K562 (cell line): ENCODE results near the gene TRERF1. TPM values are rescaled to one million over a fixed set of nuclear protein-coding genes. Genes with fewer than 3 reads are reported as not detected.

Source experiments
- ARID1B ChIP-seq: fragments of 450-650 bp; IDR thresholded peaks from 2 replicates; pipeline ENCODE4 v1.6.1; 2016; ENCODE audit warnings: antibody characterized with exemption, mild to moderate bottlenecking, inconsistent platforms
- ASH1L ChIP-seq: fragments of 450-650 bp; IDR thresholded peaks from 2 replicates; pipeline ENCODE4 v1.6.1; 2018; ENCODE audit warnings: borderline replicate concordance, mild to moderate bottlenecking, low read depth; ENCODE audit not compliant: partially characterized antibody
- E2F3 ChIP-seq: fragments of 250-450 bp; sonication (Bioruptor Pico); IDR thresholded peaks from 2 replicates; pipeline ENCODE4 v1.4.0; 2020; ENCODE audit warnings: mild to moderate bottlenecking
- ETV5 ChIP-seq: sonication (generic); formaldehyde crosslinking; IDR thresholded peaks from 2 replicates; pipeline ENCODE4 v1.4.0; 2020; ENCODE audit warnings: low read depth, mild to moderate bottlenecking, missing genetic modification reagents
- FOXK2 ChIP-seq, 2 experiments: fragments of 450-650 bp; IDR thresholded peaks in 1 of 2; conservative IDR thresholded peaks in 1 of 2; 2 replicates each; pipeline ENCODE4 v1.6.1; 2016; ENCODE audit warnings: low read depth in 2 of 2, mild to moderate bottlenecking in 1 of 2
- FUS ChIP-seq: fragments of 200-400 bp; formaldehyde crosslinking; optimal IDR thresholded peaks from 2 replicates; pipeline ENCODE3; 2017; ENCODE audit warnings: low read depth, low read length
- HIVEP1 ChIP-seq: fragments of 250-450 bp; sonication (Bioruptor Pico); IDR thresholded peaks from 2 replicates; pipeline ENCODE4 v1.4.0; 2020; ENCODE audit warnings: mild to moderate bottlenecking
- HMG20A ChIP-seq: fragments of 450-650 bp; formaldehyde crosslinking; conservative IDR thresholded peaks from 2 replicates; pipeline ENCODE4 v1.4.0; 2020; ENCODE audit warnings: mild to moderate bottlenecking, mixed read lengths
- MIER1 ChIP-seq: fragments of 450-650 bp; IDR thresholded peaks from 2 replicates; pipeline ENCODE4 v1.6.1; 2016; ENCODE audit warnings: antibody characterized with exemption, mild to moderate bottlenecking, low read depth
- NCOA4 ChIP-seq: fragments of 450-650 bp; IDR thresholded peaks from 2 replicates; pipeline ENCODE4 v1.6.1; 2018; ENCODE audit warnings: mild to moderate bottlenecking; ENCODE audit not compliant: partially characterized antibody
- NR2C1 ChIP-seq, 2 experiments: fragments of 450-650 bp; IDR thresholded peaks; 2 replicates each; pipeline ENCODE4 v1.6.1; 2017; ENCODE audit warnings: mild to moderate bottlenecking in 2 of 2, antibody characterized with exemption in 1 of 2, inconsistent platforms in 1 of 2, missing compliant biosample characterization in 1 of 2, missing genetic modification characterization in 1 of 2
- RAD21 ChIP-seq, 2 experiments: fragments of 250-450 bp in 1 of 2; fragments of 450-650 bp in 1 of 2; sonication (Bioruptor Pico) in 1 of 2; formaldehyde crosslinking in 1 of 2; IDR thresholded peaks in 1 of 2; conservative IDR thresholded peaks in 1 of 2; 2 replicates each; pipeline versions ENCODE4 v1.4.0 to v1.8.0; 2020 to 2022; ENCODE audit warnings: mild to moderate bottlenecking in 2 of 2, moderate library complexity in 1 of 2
- RBM34 ChIP-seq: fragments of 200-400 bp; formaldehyde crosslinking; IDR thresholded peaks from 2 replicates; pipeline ENCODE4 v1.6.1; 2018; ENCODE audit warnings: low read length, borderline replicate concordance; ENCODE audit not compliant: insufficient read depth
- SETDB1 ChIP-seq: IDR thresholded peaks from one replicate; pipeline ENCODE4 v1.6.1; 2012; ENCODE audit warnings: low read length, control low read depth, inconsistent platforms
- ZFP1 ChIP-seq: fragments of 450-650 bp; formaldehyde crosslinking; IDR thresholded peaks from 2 replicates; pipeline ENCODE4 v1.4.0; 2020; ENCODE audit warnings: mild to moderate bottlenecking, mixed read lengths
- ZFX ChIP-seq: sonication (generic); formaldehyde crosslinking; IDR thresholded peaks from 2 replicates; pipeline ENCODE4 v1.8.0; 2022; ENCODE audit warnings: mild to moderate bottlenecking, missing genetic modification reagents, moderate library complexity
- ZNF121 ChIP-seq: sonication (generic); formaldehyde crosslinking; conservative IDR thresholded peaks from 2 replicates; pipeline ENCODE4 v1.8.0; 2022; ENCODE audit warnings: missing genetic modification reagents
- ZNF324 ChIP-seq: fragments of 250-450 bp; sonication (Bioruptor Pico); IDR thresholded peaks from 2 replicates; pipeline ENCODE4 v1.4.0; 2020; ENCODE audit warnings: mild to moderate bottlenecking
- ZNF699 ChIP-seq: fragments of 250-450 bp; sonication (Bioruptor Pico); IDR thresholded peaks from 2 replicates; pipeline ENCODE4 v1.8.0; 2021; ENCODE audit warnings: mild to moderate bottlenecking, moderate library complexity; ENCODE audit not compliant: insufficient replicate concordance
- polyA plus RNA-seq, 8 experiments: library from polyadenylated mRNA; depleted of rRNA in 4 of 8; stranded (reverse) in 5 of 8; unstranded in 3 of 8; fragments of >200 nt; fragmentation: Nextera tagmentation in 2 of 8; fragmentation: Illumina TruSeq in 1 of 8; extraction: Ambion mirVana in 2 of 8; extraction: Trizol in 1 of 8; gene quantifications; 2 replicates each; pipeline versions ENCODE4 v1.2.1 to v1.2.3, GENCODE V29; 2011 to 2014; ENCODE audit warnings: inconsistent platforms in 1 of 8, missing spikeins in 1 of 8
- total RNA-seq, 7 experiments: library from RNA; depleted of rRNA in 6 of 7; stranded (reverse); fragments of >200 nt in 6 of 7; fragmentation: Illumina TruSeq in 2 of 7; extraction: Trizol in 2 of 7; gene quantifications; 2 replicates each; pipeline versions ENCODE4 v1.2.1 to v1.2.3, GENCODE V29; 2011 to 2021; ENCODE audit warnings: low replicate concordance in 1 of 7
- TF ChIP-seq, protein P1 (sequence below): sonication (generic); formaldehyde crosslinking; IDR thresholded peaks from 2 replicates; pipeline ENCODE4 v1.8.0; 2022; ENCODE audit warnings: missing genetic modification reagents, mild to moderate bottlenecking, borderline replicate concordance
- TF ChIP-seq, protein P2 (sequence below): fragments of 250-450 bp; sonication (Bioruptor Pico); IDR thresholded peaks from 2 replicates; pipeline ENCODE4 v1.5.0; 2021
- TF ChIP-seq, protein P3 (sequence below), 2 experiments: fragments of 250-450 bp in 1 of 2; fragments of 450-650 bp in 1 of 2; sonication (Bioruptor Pico) in 1 of 2; IDR thresholded peaks; 2 replicates each; pipeline versions ENCODE4 v1.6.1 to v1.8.0; 2016 to 2021; ENCODE audit warnings: mild to moderate bottlenecking in 2 of 2, moderate library complexity in 2 of 2, missing compliant biosample characterization in 1 of 2, missing genetic modification characterization in 1 of 2
- TF ChIP-seq, protein P4 (sequence below): fragments of 250-450 bp; sonication (Bioruptor Pico); IDR thresholded peaks from 2 replicates; pipeline ENCODE4 v1.4.0; 2020
- TF ChIP-seq, protein P5 (sequence below): fragments of 250-450 bp; sonication (Bioruptor Pico); IDR thresholded peaks from 2 replicates; pipeline ENCODE4 v1.8.0; 2021; ENCODE audit warnings: moderate library complexity, mild to moderate bottlenecking, inconsistent platforms

The TRERF1 gene
- total and polyA plus RNA-seq, 9 of the 15 experiments (the other 6 are each of a cell fraction or from before 2014, with no cell fraction given): 0.04 to 0.20 (median 0.07) TPM; not detected in 3

DNA sequence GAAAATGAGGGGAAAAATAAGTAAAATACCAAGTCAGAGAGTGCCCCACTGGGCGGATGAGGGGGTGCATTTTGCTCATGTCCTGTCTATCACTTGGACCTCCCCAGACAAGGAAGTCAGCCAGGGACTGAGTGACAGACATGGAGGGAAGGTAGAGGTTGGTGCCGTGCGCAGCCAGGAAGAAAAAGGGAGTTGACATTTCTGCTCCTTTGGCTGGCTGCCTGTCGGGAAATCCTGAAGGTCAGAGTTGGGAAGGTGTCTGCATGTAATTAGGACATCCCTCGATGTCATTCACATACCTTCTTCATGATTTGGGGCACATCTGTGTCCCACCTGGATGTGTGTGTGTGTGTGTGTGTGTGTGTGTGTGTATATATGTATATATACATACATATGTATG is 269.6 kb downstream of the TRERF1 start (continued):
- TF ChIP-seq ZNF699: no peak
- no peak for TF ChIP-seq HIVEP1 (CRISPR knock-in tag)
- no peak for TF ChIP-seq ZNF324 (CRISPR knock-in tag)
- no peak for TF ChIP-seq ZFX (CRISPR knock-in tag)
- no peak for TF ChIP-seq FUS
- TF ChIP-seq ZNF121 (CRISPR knock-in tag): no peak
- TF ChIP-seq ARID1B: 0 out of 2 replicates have a peak, but pooled peaks have one; percentile 9
- no peak for TF ChIP-seq HMG20A (CRISPR knock-in tag)
- TF ChIP-seq ETV5 (CRISPR knock-in tag): no peak
- no peak for TF ChIP-seq NCOA4
- TF ChIP-seq, protein P1, sequence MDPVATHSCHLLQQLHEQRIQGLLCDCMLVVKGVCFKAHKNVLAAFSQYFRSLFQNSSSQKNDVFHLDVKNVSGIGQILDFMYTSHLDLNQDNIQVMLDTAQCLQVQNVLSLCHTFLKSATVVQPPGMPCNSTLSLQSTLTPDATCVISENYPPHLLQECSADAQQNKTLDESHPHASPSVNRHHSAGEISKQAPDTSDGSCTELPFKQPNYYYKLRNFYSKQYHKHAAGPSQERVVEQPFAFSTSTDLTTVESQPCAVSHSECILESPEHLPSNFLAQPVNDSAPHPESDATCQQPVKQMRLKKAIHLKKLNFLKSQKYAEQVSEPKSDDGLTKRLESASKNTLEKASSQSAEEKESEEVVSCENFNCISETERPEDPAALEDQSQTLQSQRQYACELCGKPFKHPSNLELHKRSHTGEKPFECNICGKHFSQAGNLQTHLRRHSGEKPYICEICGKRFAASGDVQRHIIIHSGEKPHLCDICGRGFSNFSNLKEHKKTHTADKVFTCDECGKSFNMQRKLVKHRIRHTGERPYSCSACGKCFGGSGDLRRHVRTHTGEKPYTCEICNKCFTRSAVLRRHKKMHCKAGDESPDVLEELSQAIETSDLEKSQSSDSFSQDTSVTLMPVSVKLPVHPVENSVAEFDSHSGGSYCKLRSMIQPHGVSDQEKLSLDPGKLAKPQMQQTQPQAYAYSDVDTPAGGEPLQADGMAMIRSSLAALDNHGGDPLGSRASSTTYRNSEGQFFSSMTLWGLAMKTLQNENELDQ (CRISPR knock-in tag): no peak
- TF ChIP-seq NR2C1 (IDR thresholded peaks at IDR 0.05): no peak
- TF ChIP-seq NR2C1 (tag; IDR thresholded peaks at IDR 0.05): peak; percentile 39; the same call in 1 of the 2 replicates
- TF ChIP-seq, protein P2, sequence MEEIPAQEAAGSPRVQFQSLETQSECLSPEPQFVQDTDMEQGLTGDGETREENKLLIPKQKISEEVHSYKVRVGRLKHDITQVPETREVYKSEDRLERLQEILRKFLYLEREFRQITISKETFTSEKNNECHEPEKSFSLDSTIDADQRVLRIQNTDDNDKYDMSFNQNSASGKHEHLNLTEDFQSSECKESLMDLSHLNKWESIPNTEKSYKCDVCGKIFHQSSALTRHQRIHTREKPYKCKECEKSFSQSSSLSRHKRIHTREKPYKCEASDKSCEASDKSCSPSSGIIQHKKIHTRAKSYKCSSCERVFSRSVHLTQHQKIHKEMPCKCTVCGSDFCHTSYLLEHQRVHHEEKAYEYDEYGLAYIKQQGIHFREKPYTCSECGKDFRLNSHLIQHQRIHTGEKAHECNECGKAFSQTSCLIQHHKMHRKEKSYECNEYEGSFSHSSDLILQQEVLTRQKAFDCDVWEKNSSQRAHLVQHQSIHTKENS (CRISPR knock-in tag): no peak
- TF ChIP-seq ZFP1 (CRISPR knock-in tag): no peak
- TF ChIP-seq RAD21 (CRISPR knock-in tag; conservative IDR thresholded peaks at IDR 0.05 in 1 of 2, IDR thresholded peaks at IDR 0.05 in 1 of 2): no peak
- TF ChIP-seq E2F3: no peak
- no peak for TF ChIP-seq ASH1L
- no peak for TF ChIP-seq MIER1
- peak in 1 of 2 experiments; percentile 65; a peak in 2 of 4 replicates for TF ChIP-seq FOXK2 (conservative IDR thresholded peaks at IDR 0.05 in 1 of 2, IDR thresholded peaks at IDR 0.05 in 1 of 2; ENCODE audit: low read depth in 2 of 2)
- no peak for TF ChIP-seq SETDB1
- TF ChIP-seq, protein P3, sequence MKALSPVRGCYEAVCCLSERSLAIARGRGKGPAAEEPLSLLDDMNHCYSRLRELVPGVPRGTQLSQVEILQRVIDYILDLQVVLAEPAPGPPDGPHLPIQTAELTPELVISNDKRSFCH (CRISPR knock-in tag; IDR thresholded peaks at IDR 0.05): no peak
- TF ChIP-seq, protein P3 (tag; IDR thresholded peaks at IDR 0.05): peak; percentile 72
- TF ChIP-seq, protein P4, sequence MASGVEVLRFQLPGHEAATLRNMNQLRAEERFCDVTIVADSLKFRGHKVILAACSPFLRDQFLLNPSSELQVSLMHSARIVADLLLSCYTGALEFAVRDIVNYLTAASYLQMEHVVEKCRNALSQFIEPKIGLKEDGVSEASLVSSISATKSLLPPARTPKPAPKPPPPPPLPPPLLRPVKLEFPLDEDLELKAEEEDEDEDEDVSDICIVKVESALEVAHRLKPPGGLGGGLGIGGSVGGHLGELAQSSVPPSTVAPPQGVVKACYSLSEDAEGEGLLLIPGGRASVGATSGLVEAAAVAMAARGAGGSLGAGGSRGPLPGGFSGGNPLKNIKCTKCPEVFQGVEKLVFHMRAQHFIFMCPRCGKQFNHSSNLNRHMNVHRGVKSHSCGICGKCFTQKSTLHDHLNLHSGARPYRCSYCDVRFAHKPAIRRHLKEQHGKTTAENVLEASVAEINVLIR: no peak
- TF ChIP-seq, protein P5, sequence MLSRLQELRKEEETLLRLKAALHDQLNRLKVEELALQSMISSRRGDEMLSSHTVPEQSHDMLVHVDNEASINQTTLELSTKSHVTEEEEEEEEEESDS: no peak
- no peak for TF ChIP-seq RBM34
